ENCODE results near the gene PTPRG. TPM values are rescaled to one million over a fixed set of nuclear protein-coding genes. Genes with fewer than 3 reads are reported as not detected.

Gene PTPRG
- total RNA-seq, 1 experiment from 2014 or later, result 69.3 TPM

GRCh38 chr3:62175161-62175560 lies 613.8 kb downstream of the PTPRG start:
- peaks cover 15 to 18% of the 10 kb centered on the region in 2 experiments for H3K4me1 Mint-ChIP-seq
- H2BK12ac ChIP-seq (ENCODE audit: insufficient read length, low read depth, low read length), result no peak overlapping the region

More at GRCh38 chr3:62175161-62175560, 613.8 kb downstream of the PTPRG start:
- peaks cover 2% of the 10 kb centered on the region for H4K20me1 ChIP-seq (ENCODE audit: control insufficient read depth, insufficient read depth, insufficient read length)
- no peaks in the 10 kb centered on the region for H3K79me1 ChIP-seq (ENCODE audit: insufficient read depth, low read depth, low read length, poor library complexity, severe bottlenecking)
- no peak overlapping the region for H3K27ac ChIP-seq (ENCODE audit: insufficient read length, low read depth, low read length)
- H3K23me2 ChIP-seq (ENCODE audit: insufficient read length, low read depth, low read length, poor library complexity, severe bottlenecking), result no peaks in the 10 kb centered on the region
- H2BK20ac ChIP-seq (ENCODE audit: low read depth, low read length, poor library complexity, severe bottlenecking), result no peak overlapping the region
- no peaks in the 10 kb centered on the region; the same call in 1 of the 2 replicates for H3K4me1 ChIP-seq (ENCODE audit: insufficient read depth, low read length)
- no peak overlapping the region for H4K5ac ChIP-seq (ENCODE audit: insufficient read length, low read depth, low read length)
- H3K56ac ChIP-seq (ENCODE audit: insufficient read length, low read depth, low read length), result no peak overlapping the region
- H3K9ac ChIP-seq (ENCODE audit: extremely low read depth, insufficient read length, low read length), result no peak overlapping the region
- H3K9me3 ChIP-seq (ENCODE audit: control insufficient read depth, low read depth, low read length), result no peaks in the 10 kb centered on the region
- H3K27me3 Mint-ChIP-seq (ENCODE audit: low read depth), result no peaks in the 10 kb centered on the region
- H3T11ph ChIP-seq (ENCODE audit: low read length), result no peak overlapping the region
- H3K36me3 Mint-ChIP-seq (ENCODE audit: insufficient read depth in 1 of 3, low read depth in 3 of 3), result peaks cover 12 to 23% (median 19%) of the 10 kb centered on the region in 3 experiments
- H3K4me3 Mint-ChIP-seq, result no peak overlapping the region
- H3K9me3 Mint-ChIP-seq, result peaks cover 0 to 2% of the 10 kb centered on the region in 2 experiments; a peak in 2 of 5 replicates
- no peak for TF ChIP-seq CTCF (conservative IDR thresholded peaks at IDR 0.05)
- H2BK120ac ChIP-seq (ENCODE audit: low read depth, low read length, poor library complexity, severe bottlenecking), result no peak overlapping the region
- H3K27ac Mint-ChIP-seq, result no peak overlapping the region
- no peak overlapping the region for H3K4me2 ChIP-seq (ENCODE audit: insufficient read depth, insufficient read length, low read length)
- no peak for DNase-seq
- no peak overlapping the region for H3K14ac ChIP-seq (ENCODE audit: insufficient read depth, low read length)
- H2BK15ac ChIP-seq (ENCODE audit: low read depth, low read length), result no peak overlapping the region
- H3K4ac ChIP-seq (ENCODE audit: low read depth, low read length), result no peak overlapping the region
- H3K79me2 ChIP-seq (ENCODE audit: insufficient read depth, low read length), result no peaks in the 10 kb centered on the region
- no peak overlapping the region for H2BK5ac ChIP-seq (ENCODE audit: insufficient read length, low read length)
- H2AFZ ChIP-seq (ENCODE audit: low read length), result no peak overlapping the region
- H4K91ac ChIP-seq (ENCODE audit: insufficient read length, low read depth, low read length), result no peak overlapping the region
- no CpG with 5 or more reads among the region's 6 CpGs for WGBS (ENCODE audit: extremely low coverage, insufficient read length, low lambda C conversion rate)
- H4K8ac ChIP-seq (replicated peaks; ENCODE audit: insufficient read length, low read depth, low read length), result no peak overlapping the region
- H2AK5ac ChIP-seq (ENCODE audit: insufficient read length, low read length), result no peak overlapping the region
- no peak overlapping the region for H3K18ac ChIP-seq (ENCODE audit: insufficient read length, low read depth, low read length)
- H3K23ac ChIP-seq (ENCODE audit: insufficient read length, low read depth, low read length), result no peak overlapping the region
- no peaks in the 10 kb centered on the region for H3K27me3 ChIP-seq (ENCODE audit: insufficient read depth, low read length)
